ENCODE measurements around the gene ATP8A2. TPM values are rescaled to one million over a fixed set of nuclear protein-coding genes. Genes with fewer than 3 reads are reported as not detected.

ATP8A2 gene
- total RNA-seq, 1 experiment from 2014 or later, result not detected

- Histone ChIP-seq H3K4me3 (no peak overlapping the region), H3K9me3 (ENCODE audit: insufficient read depth, low read depth) (no peaks in the 10 kb centered on the region), H3K4me1 (replicated peaks; ENCODE audit: insufficient read depth) (no peaks in the 10 kb centered on the region), H3K27ac (no peak overlapping the region), H2AFZ (no peak overlapping the region), H3K4me2 (no peak overlapping the region), H3K79me2 (ENCODE audit: low read depth) (no peaks in the 10 kb centered on the region), H3K9me2 (ENCODE audit: insufficient read depth) (no peaks in the 10 kb centered on the region), H4K20me1 (ENCODE audit: insufficient read depth) (no peaks in the 10 kb centered on the region), H3F3A (ENCODE audit: insufficient read depth, low read depth) (no peaks in the 10 kb centered on the region), H3K36me3 (ENCODE audit: low read depth) (no peaks in the 10 kb centered on the region), H3K27me3 (ENCODE audit: insufficient read depth, low read depth) (peaks cover 39% of the 10 kb centered on the region)
- intact Hi-C loops (cut with micrococcal nuclease; ENCODE audit: unreplicated experiment), result no loop called here
- ChIA-PET CTCF (no interaction called here), POLR2A (ENCODE audit: unreplicated experiment) (no interaction called here)
- TF ChIP-seq CTCF (conservative IDR thresholded peaks at IDR 0.05) (no peak), EZH2 (IDR thresholded peaks at IDR 0.05; ENCODE audit: low read depth) (no peak)
- no peak for DNase-seq
- no TSS peak for BruUV-seq (replicated peaks)
Observed at GRCh38 chr13:25707726-25708125, 336.0 kb downstream of the ATP8A2 start.

GRCh38 chr13:25708268-25708667 is 336.5 kb downstream of the ATP8A2 start:
- Histone ChIP-seq H3K79me2 (ENCODE audit: low read depth) (no peaks in the 10 kb centered on the region), H3K4me2 (no peak overlapping the region), H3K27me3 (ENCODE audit: insufficient read depth, low read depth) (peaks cover 44% of the 10 kb centered on the region), H3K4me1 (replicated peaks; ENCODE audit: insufficient read depth) (no peaks in the 10 kb centered on the region), H3K9me2 (ENCODE audit: insufficient read depth) (no peaks in the 10 kb centered on the region), H4K20me1 (ENCODE audit: insufficient read depth) (no peaks in the 10 kb centered on the region), H3K36me3 (ENCODE audit: low read depth) (no peaks in the 10 kb centered on the region), H2AFZ (no peak overlapping the region), H3K4me3 (no peak overlapping the region), H3F3A (ENCODE audit: insufficient read depth, low read depth) (no peaks in the 10 kb centered on the region), H3K9me3 (ENCODE audit: insufficient read depth, low read depth) (no peaks in the 10 kb centered on the region), H3K27ac (no peak overlapping the region)
- intact Hi-C loops (cut with micrococcal nuclease; ENCODE audit: unreplicated experiment), result no loop called here
- no peak for DNase-seq
- CTCF ChIA-PET, result no interaction called here
- POLR2A ChIA-PET (ENCODE audit: unreplicated experiment), result no interaction called here
- BruUV-seq (replicated peaks), result no TSS peak
- TF ChIP-seq EZH2 (IDR thresholded peaks at IDR 0.05; ENCODE audit: low read depth), result no peak
- TF ChIP-seq CTCF (conservative IDR thresholded peaks at IDR 0.05), result no peak

- Histone ChIP-seq H3K4me3 (no peak overlapping the region), H3K27me3 (ENCODE audit: insufficient read depth, low read depth) (peaks cover 50% of the 10 kb centered on the region), H2AFZ (no peak overlapping the region), H3K4me2 (no peak overlapping the region), H3K36me3 (ENCODE audit: low read depth) (no peaks in the 10 kb centered on the region), H3K9me3 (ENCODE audit: insufficient read depth, low read depth) (no peaks in the 10 kb centered on the region), H3K79me2 (ENCODE audit: low read depth) (no peaks in the 10 kb centered on the region), H4K20me1 (ENCODE audit: insufficient read depth) (no peaks in the 10 kb centered on the region), H3K27ac (no peak overlapping the region), H3K4me1 (replicated peaks; ENCODE audit: insufficient read depth) (no peaks in the 10 kb centered on the region), H3F3A (ENCODE audit: insufficient read depth, low read depth) (no peaks in the 10 kb centered on the region), H3K9me2 (ENCODE audit: insufficient read depth) (no peaks in the 10 kb centered on the region)
- POLR2A ChIA-PET (ENCODE audit: unreplicated experiment), result no interaction called here
- DNase-seq, result no peak
- TF ChIP-seq CTCF (conservative IDR thresholded peaks at IDR 0.05) (no peak), EZH2 (IDR thresholded peaks at IDR 0.05; ENCODE audit: low read depth) (no peak)
- intact Hi-C loops (cut with micrococcal nuclease; ENCODE audit: unreplicated experiment), result no loop called here
- BruUV-seq (replicated peaks), result no TSS peak
- CTCF ChIA-PET, result no interaction called here
Observed at GRCh38 chr13:25709088-25709487, 337.3 kb downstream of the ATP8A2 start.
